PFSK-1 (cell line): ENCODE data around the gene SLC22A8.

Experiments used
- FOXP2 ChIP-seq: optimal IDR thresholded peaks from 2 replicates; pipeline ENCODE3; 2011; ENCODE audit warnings: borderline replicate concordance, control low read depth, inconsistent platforms; ENCODE audit not compliant: insufficient read depth; ENCODE audit errors: extremely low read length, extremely low read depth
- POLR2AphosphoS5 ChIP-seq: IDR thresholded peaks from 2 replicates; pipeline ENCODE4 v1.6.1; 2012; ENCODE audit warnings: low read depth, mild to moderate bottlenecking, control low read depth, low read length, moderate library complexity
- SIN3A ChIP-seq: IDR thresholded peaks from 2 replicates; pipeline ENCODE4 v1.6.1; 2012; ENCODE audit warnings: mild to moderate bottlenecking, low read length, moderate library complexity, borderline replicate concordance; ENCODE audit not compliant: insufficient read depth
- TAF1 ChIP-seq: IDR thresholded peaks from 2 replicates; pipeline ENCODE4 v1.6.1; 2012; ENCODE audit warnings: low read length, control low read depth, borderline replicate concordance; ENCODE audit not compliant: insufficient read depth
- TF ChIP-seq, protein P1 (sequence below), 2 experiments: IDR thresholded peaks; 2 replicates each; pipeline versions ENCODE4 v1.6.1 to v1.8.0; 2011 to 2012; ENCODE audit warnings: low read depth in 2 of 2, low read length in 2 of 2, control low read depth in 1 of 2, inconsistent platforms in 1 of 2, mild to moderate bottlenecking in 1 of 2, moderate library complexity in 1 of 2; ENCODE audit not compliant: insufficient read depth in 1 of 2

Gene SLC22A8

DNA sequence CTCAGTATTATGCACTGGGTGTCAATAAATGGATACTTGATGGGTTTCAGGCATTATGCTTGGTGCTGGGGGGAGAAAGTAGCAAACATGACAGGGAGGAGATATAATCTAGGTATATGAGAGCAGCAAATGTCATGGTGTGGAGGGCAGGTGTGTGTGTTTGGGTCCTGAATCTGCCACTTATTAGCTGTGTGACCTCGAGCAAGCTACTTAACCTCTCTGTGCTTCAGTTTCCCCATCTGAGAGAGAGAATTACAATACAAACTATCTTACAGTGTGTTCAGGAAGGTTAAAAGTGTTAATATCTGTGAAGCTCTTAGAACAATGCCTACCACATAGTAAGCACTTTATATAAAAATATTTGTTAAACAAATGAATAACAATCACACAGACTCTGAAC is 2.8 kb downstream of the SLC22A8 start:
- TF ChIP-seq POLR2AphosphoS5 = no peak
- TF ChIP-seq TAF1 = no peak
- TF ChIP-seq, protein P1, sequence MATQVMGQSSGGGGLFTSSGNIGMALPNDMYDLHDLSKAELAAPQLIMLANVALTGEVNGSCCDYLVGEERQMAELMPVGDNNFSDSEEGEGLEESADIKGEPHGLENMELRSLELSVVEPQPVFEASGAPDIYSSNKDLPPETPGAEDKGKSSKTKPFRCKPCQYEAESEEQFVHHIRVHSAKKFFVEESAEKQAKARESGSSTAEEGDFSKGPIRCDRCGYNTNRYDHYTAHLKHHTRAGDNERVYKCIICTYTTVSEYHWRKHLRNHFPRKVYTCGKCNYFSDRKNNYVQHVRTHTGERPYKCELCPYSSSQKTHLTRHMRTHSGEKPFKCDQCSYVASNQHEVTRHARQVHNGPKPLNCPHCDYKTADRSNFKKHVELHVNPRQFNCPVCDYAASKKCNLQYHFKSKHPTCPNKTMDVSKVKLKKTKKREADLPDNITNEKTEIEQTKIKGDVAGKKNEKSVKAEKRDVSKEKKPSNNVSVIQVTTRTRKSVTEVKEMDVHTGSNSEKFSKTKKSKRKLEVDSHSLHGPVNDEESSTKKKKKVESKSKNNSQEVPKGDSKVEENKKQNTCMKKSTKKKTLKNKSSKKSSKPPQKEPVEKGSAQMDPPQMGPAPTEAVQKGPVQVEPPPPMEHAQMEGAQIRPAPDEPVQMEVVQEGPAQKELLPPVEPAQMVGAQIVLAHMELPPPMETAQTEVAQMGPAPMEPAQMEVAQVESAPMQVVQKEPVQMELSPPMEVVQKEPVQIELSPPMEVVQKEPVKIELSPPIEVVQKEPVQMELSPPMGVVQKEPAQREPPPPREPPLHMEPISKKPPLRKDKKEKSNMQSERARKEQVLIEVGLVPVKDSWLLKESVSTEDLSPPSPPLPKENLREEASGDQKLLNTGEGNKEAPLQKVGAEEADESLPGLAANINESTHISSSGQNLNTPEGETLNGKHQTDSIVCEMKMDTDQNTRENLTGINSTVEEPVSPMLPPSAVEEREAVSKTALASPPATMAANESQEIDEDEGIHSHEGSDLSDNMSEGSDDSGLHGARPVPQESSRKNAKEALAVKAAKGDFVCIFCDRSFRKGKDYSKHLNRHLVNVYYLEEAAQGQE (IDR thresholded peaks at IDR 0.05; ENCODE audit: insufficient read depth in 1 of 2, low read depth in 2 of 2, low read length in 2 of 2) = no peak
- no peak for TF ChIP-seq FOXP2
- TF ChIP-seq SIN3A = no peak

DNA sequence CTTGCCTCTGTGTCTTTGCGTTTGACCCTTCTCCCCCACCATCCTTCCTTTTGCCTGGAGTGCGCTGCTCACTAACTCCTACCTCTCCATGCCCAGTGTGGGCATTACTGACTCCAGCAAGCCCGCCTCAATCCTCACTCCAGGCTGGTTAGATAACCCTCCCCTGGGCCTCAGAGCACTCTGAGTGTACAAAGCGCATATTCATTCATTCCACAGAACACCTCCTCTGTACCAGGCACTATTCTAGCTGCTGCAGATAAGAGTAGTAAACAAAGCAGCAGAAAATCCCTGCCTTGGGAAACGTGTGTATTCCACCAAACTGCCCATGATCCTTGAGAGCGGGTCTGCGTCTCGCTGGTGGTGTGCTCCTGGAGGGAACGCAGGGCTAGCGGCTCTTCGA is 3.2 kb downstream of the SLC22A8 start:
- TF ChIP-seq FOXP2 (no peak), POLR2AphosphoS5 (no peak), SIN3A (no peak)
- TF ChIP-seq, protein P1 (IDR thresholded peaks at IDR 0.05; ENCODE audit: insufficient read depth in 1 of 2, low read depth in 2 of 2, low read length in 2 of 2) = no peak

DNA sequence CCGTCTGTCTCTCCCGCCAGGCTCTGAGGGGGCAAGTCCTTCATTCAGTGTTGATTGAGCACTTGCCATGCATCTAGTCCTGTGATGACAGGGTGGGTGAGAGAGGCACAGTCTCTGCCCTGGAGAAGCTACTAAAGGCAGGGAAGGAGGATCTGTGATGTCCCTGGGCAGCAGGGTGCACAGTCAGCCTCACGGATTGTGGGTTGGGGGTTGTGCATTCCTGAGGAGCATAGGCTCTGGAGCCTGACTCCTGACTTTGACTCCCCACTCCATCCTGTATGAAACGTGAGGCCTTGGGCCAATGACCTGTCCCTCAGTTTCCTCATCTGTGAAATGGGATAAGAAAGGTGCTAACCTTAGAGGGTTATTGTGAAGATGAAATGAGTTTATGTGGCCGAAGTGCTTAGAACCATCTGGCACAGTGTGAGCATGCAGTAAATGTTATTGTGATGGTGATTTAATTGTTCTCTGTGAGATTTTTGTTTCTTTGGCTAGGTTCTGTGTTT is 4.7 kb downstream of the SLC22A8 start:
- no peak for TF ChIP-seq TAF1
- no peak for TF ChIP-seq POLR2AphosphoS5
- no peak for TF ChIP-seq FOXP2
- TF ChIP-seq SIN3A = no peak
- TF ChIP-seq, protein P1 (IDR thresholded peaks at IDR 0.05; ENCODE audit: insufficient read depth in 1 of 2, low read depth in 2 of 2, low read length in 2 of 2) = no peak

DNA sequence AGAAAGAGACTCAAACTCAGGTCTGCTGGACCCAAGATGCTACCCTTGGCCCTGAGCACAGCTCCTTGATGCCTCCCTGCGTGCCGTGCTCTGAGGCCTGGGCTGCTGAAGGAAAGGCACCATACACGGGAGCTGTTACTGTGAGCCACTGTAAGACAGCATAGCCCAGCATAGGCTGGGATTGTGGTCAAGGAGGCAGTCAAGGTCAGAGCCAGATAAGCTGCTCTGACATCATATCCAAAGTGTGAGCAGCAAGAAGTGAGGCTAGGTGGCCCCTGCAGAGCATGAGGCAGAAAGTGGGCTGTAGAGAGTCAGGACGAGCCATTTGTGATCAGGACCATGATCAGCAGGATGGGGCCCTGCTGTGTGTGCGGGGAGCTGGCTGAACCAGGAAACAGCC is 7.7 kb downstream of the SLC22A8 start:
- TF ChIP-seq POLR2AphosphoS5 (no peak), FOXP2 (no peak), TAF1 (no peak), SIN3A (no peak)
- TF ChIP-seq, protein P1 (IDR thresholded peaks at IDR 0.05; ENCODE audit: insufficient read depth in 1 of 2, low read depth in 2 of 2, low read length in 2 of 2) = no peak

DNA sequence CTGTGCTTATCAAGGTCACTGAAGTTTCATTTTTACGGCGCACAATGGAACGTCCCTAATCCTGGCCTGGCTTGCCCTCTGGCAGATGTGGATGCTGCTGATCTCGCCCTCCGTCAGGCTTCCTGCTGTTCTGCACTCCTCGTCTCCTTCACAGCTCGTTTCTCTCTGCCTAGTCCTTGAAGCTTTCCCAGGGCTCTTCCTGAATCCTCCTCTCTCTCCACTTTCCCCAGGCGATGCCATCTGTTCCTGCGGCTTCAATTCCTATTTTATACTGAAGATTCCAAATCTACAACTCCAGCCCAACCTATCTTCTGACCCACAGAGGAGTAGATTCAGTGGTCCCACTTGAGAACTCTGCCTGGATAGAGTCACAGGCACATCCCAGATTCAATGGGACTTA is 14.2 kb downstream of the SLC22A8 start:
- TF ChIP-seq POLR2AphosphoS5 (no peak), FOXP2 (no peak)
